Hepatocyte (in vitro differentiated cells): ENCODE results near the gene MAP2K3. TPM values are rescaled to one million over a fixed set of nuclear protein-coding genes. Genes with fewer than 3 reads are reported as not detected.
A peak's percentile ranks its signal among the peaks of the same experiment; 100 is the strongest.

Experiments used
- DNase-seq: peaks from one replicate; pipeline ENCODE4 v3.0.0-alpha.2; 2016; ENCODE audit warnings: low spot score
- H2AFZ ChIP-seq: fragments of 200-600 bp; sonication (generic); 2 replicates; pipeline ENCODE4 v1.6.0; 2016; ENCODE audit warnings: antibody characterized with exemption, mild to moderate bottlenecking
- H3K27ac ChIP-seq: fragments of 200-600 bp; sonication (generic); 2 replicates; pipeline ENCODE4 v1.5.1; 2016; ENCODE audit warnings: mild to moderate bottlenecking
- H3K27me3 ChIP-seq: fragments of 200-600 bp; sonication (generic); 2 replicates; pipeline ENCODE4 v1.6.1; 2016
- H3K36me3 ChIP-seq: fragments of 200-600 bp; sonication (generic); replicated peaks from 2 replicates; pipeline ENCODE4 v1.5.1; 2016; ENCODE audit warnings: low read depth; ENCODE audit not compliant: insufficient read depth
- H3K4me1 ChIP-seq: fragments of 200-600 bp; sonication (generic); 2 replicates; pipeline ENCODE4 v1.5.1; 2016; ENCODE audit warnings: mild to moderate bottlenecking, moderate library complexity; ENCODE audit not compliant: insufficient read depth
- H3K4me2 ChIP-seq: fragments of 200-600 bp; sonication (generic); 2 replicates; pipeline ENCODE4 v1.6.0; 2016
- H3K4me3 ChIP-seq: fragments of 200-600 bp; sonication (generic); 2 replicates; pipeline ENCODE4 v1.5.1; 2016; ENCODE audit warnings: mild to moderate bottlenecking
- H3K79me2 ChIP-seq: fragments of 200-600 bp; sonication (generic); 2 replicates; pipeline ENCODE4 v1.6.0; 2017; ENCODE audit warnings: mild to moderate bottlenecking
- H3K9me2 ChIP-seq: fragments of 200-600 bp; sonication (generic); replicated peaks from 2 replicates; pipeline ENCODE4 v1.6.0; 2017; ENCODE audit warnings: mild to moderate bottlenecking; ENCODE audit not compliant: insufficient read depth
- H3K9me3 ChIP-seq: fragments of 200-600 bp; sonication (generic); 2 replicates; pipeline ENCODE4 v1.5.1; 2016; ENCODE audit warnings: low read depth, mild to moderate bottlenecking
- H4K20me1 ChIP-seq: fragments of 200-600 bp; sonication (generic); 2 replicates; pipeline ENCODE4 v1.6.0; 2016; ENCODE audit warnings: mild to moderate bottlenecking; ENCODE audit not compliant: insufficient read depth, poor library complexity, severe bottlenecking
- CTCF ChIP-seq: fragments of 200-600 bp; sonication (generic); IDR thresholded peaks from 2 replicates; pipeline ENCODE4 v1.5.1; 2016; ENCODE audit warnings: antibody characterized with exemption, mild to moderate bottlenecking; ENCODE audit not compliant: poor library complexity
- EZH2 ChIP-seq: fragments of 200-600 bp; sonication (generic); IDR thresholded peaks from 2 replicates; pipeline ENCODE4 v1.6.1; 2016; ENCODE audit warnings: antibody characterized with exemption, mild to moderate bottlenecking, borderline replicate concordance
- EZH2phosphoT487 ChIP-seq: fragments of 200-600 bp; sonication (generic); IDR thresholded peaks from one replicate; pipeline ENCODE4 v1.6.1; 2018; ENCODE audit warnings: antibody characterized with exemption, mild to moderate bottlenecking, low read depth, moderate library complexity; ENCODE audit not compliant: unreplicated experiment, severe bottlenecking
- WGBS: methylation state at CpG from one replicate; pipeline ENCODE4 v1.1.6; 2016; ENCODE audit warnings: low lambda C conversion rate; ENCODE audit errors: missing lambda C conversion rate; 5-methylcytosine and 5-hydroxymethylcytosine counted together
- polyA plus RNA-seq: library from polyadenylated mRNA; unstranded; fragments of >200 nt; fragmentation: Nextera tagmentation; extraction: Ambion mirVana; gene quantifications from 2 replicates; pipeline ENCODE4 v1.2.1, GENCODE V29; 2016
- total RNA-seq: library from RNA; depleted of rRNA; stranded (reverse); fragments of >200 nt; gene quantifications from 2 replicates; pipeline ENCODE4 v1.2.3, GENCODE V29; 2014

Gene MAP2K3
- total and polyA plus RNA-seq, 2 experiments from 2014 or later, result 21.8 to 62.4 TPM

GRCh38 chr17:21352981-21353265 is 68.4 kb downstream of the MAP2K3 start:
- DNase-seq, result no peak

GRCh38 chr17:21353326-21354010 is 69.0 kb downstream of the MAP2K3 start:
- H2AFZ ChIP-seq, result no peak overlapping the region
- H3K27me3 ChIP-seq, result no peaks in the 10 kb centered on the region
- H3K9me2 ChIP-seq, result no peaks in the 10 kb centered on the region
- no peaks in the 10 kb centered on the region for H3K9me3 ChIP-seq
- DNase-seq, result no peak
- WGBS, result 91% methylated on average over 13 of the region's 13 CpGs
- TF ChIP-seq EZH2, result no peak
- no peak for TF ChIP-seq EZH2phosphoT487
- no peak for TF ChIP-seq CTCF
- H3K27ac ChIP-seq, result peak overlapping the region; percentile 57
- no peaks in the 10 kb centered on the region for H3K36me3 ChIP-seq
- H4K20me1 ChIP-seq, result no peaks in the 10 kb centered on the region
- H3K4me1 ChIP-seq, result no peaks in the 10 kb centered on the region
- H3K4me2 ChIP-seq, result no peak overlapping the region
- H3K79me2 ChIP-seq, result no peaks in the 10 kb centered on the region
- no peak overlapping the region for H3K4me3 ChIP-seq

More at GRCh38 chr17:21352981-21353265, 68.4 kb downstream of the MAP2K3 start:
- Histone ChIP-seq H3K4me3 (no peak overlapping the region), H3K9me3 (no peaks in the 10 kb centered on the region), H3K9me2 (no peaks in the 10 kb centered on the region), H3K27ac (no peak overlapping the region), H3K36me3 (no peaks in the 10 kb centered on the region), H2AFZ (no peak overlapping the region), H4K20me1 (no peaks in the 10 kb centered on the region), H3K79me2 (no peaks in the 10 kb centered on the region), H3K4me2 (no peak overlapping the region), H3K27me3 (no peaks in the 10 kb centered on the region), H3K4me1 (no peaks in the 10 kb centered on the region)
- TF ChIP-seq CTCF (no peak), EZH2 (no peak), EZH2phosphoT487 (no peak)
- WGBS, result over 99% methylated on average over 8 of the region's 8 CpGs

GRCh38 chr17:21354796-21355385 is 70.4 kb downstream of the MAP2K3 start:
- TF ChIP-seq EZH2phosphoT487 (no peak), CTCF (no peak), EZH2 (no peak)
- Histone ChIP-seq H3K27me3 (no peaks in the 10 kb centered on the region), H2AFZ (no peak overlapping the region)

More at GRCh38 chr17:21354796-21355385, 70.4 kb downstream of the MAP2K3 start:
- Histone ChIP-seq H3K4me3 (no peak overlapping the region), H3K9me2 (no peaks in the 10 kb centered on the region), H3K4me2 (no peak overlapping the region), H3K36me3 (no peaks in the 10 kb centered on the region), H3K79me2 (no peaks in the 10 kb centered on the region), H3K9me3 (no peaks in the 10 kb centered on the region), H3K4me1 (peaks cover 3% of the 10 kb centered on the region), H4K20me1 (no peaks in the 10 kb centered on the region), H3K27ac (no peak overlapping the region)
- no peak for DNase-seq
- WGBS, result 97% methylated on average over 13 of the region's 13 CpGs
